ENCODE data around the gene BCAS1. TPM values are rescaled to one million over a fixed set of nuclear protein-coding genes. Genes with fewer than 3 reads are reported as not detected.

The BCAS1 gene
- total RNA-seq, 1 donor = under 0.01 TPM

GRCh38 chr20:54114109-54114508 lies 43.7 kb upstream of the BCAS1 start:
- TF ChIP-seq CTCF (IDR thresholded peaks at IDR 0.05; ENCODE audit: insufficient read depth, low read depth, low read length) = no peak
- H3K4me3 ChIP-seq (ENCODE audit: low read depth, low read length) = no peak overlapping the region
- DNase-seq (ENCODE audit: low read depth) = no peak

GRCh38 chr20:54113566-54113965 lies 43.2 kb upstream of the BCAS1 start:
- no peak for DNase-seq (ENCODE audit: low read depth)
- no peak for TF ChIP-seq CTCF (IDR thresholded peaks at IDR 0.05; ENCODE audit: insufficient read depth, low read depth, low read length)
- no peak overlapping the region for H3K4me3 ChIP-seq (ENCODE audit: low read depth, low read length)

- TF ChIP-seq CTCF (IDR thresholded peaks at IDR 0.05; ENCODE audit: insufficient read depth, low read depth, low read length) = no peak
- H3K4me3 ChIP-seq (ENCODE audit: low read depth, low read length) = no peak overlapping the region
- no peak for DNase-seq (ENCODE audit: low read depth)
Observed at GRCh38 chr20:54112221-54112884, 42.0 kb upstream of the BCAS1 start.

- H3K4me3 ChIP-seq (ENCODE audit: low read depth, low read length) = no peak overlapping the region
- DNase-seq (ENCODE audit: low read depth) = no peak
- no peak for TF ChIP-seq CTCF (IDR thresholded peaks at IDR 0.05; ENCODE audit: insufficient read depth, low read depth, low read length)
Observed at GRCh38 chr20:54111460-54111859, 41.1 kb upstream of the BCAS1 start.

GRCh38 chr20:54110457-54110856 lies 40.1 kb upstream of the BCAS1 start:
- DNase-seq (ENCODE audit: low read depth) = peak; percentile 84
- TF ChIP-seq CTCF (IDR thresholded peaks at IDR 0.05; ENCODE audit: insufficient read depth, low read depth, low read length) = no peak
- no peak overlapping the region for H3K4me3 ChIP-seq (ENCODE audit: low read depth, low read length)

GRCh38 chr20:54110041-54110440 lies 39.6 kb upstream of the BCAS1 start:
- no peak for TF ChIP-seq CTCF (IDR thresholded peaks at IDR 0.05; ENCODE audit: insufficient read depth, low read depth, low read length)
- H3K4me3 ChIP-seq (ENCODE audit: low read depth, low read length) = no peak overlapping the region
- DNase-seq (ENCODE audit: low read depth) = no peak

GRCh38 chr20:54108817-54109216 lies 38.4 kb upstream of the BCAS1 start:
- no peak for DNase-seq (ENCODE audit: low read depth)
- H3K4me3 ChIP-seq (ENCODE audit: low read depth, low read length) = no peak overlapping the region
- no peak for TF ChIP-seq CTCF (IDR thresholded peaks at IDR 0.05; ENCODE audit: insufficient read depth, low read depth, low read length)
